Lower leg skin (tissue), 4 donors: ENCODE results near the gene GRM7. TPM values are rescaled to one million over a fixed set of nuclear protein-coding genes. Genes with fewer than 3 reads are reported as not detected.

Experiments
- DNase-seq, 2 donors: peaks; one replicate each; pipeline ENCODE4 v3.0.0-alpha.2; 2019; ENCODE audit warnings: low spot score in 2 of 2
- H3K4me3 ChIP-seq: fragments of 200-600 bp; sonication (generic); 2 replicates; pipeline ENCODE4 v1.5.1; 2017; ENCODE audit warnings: mild to moderate bottlenecking, low read depth; ENCODE audit not compliant: poor library complexity, severe bottlenecking
- POLR2A ChIP-seq, 2 donors: fragments of 450-650 bp; IDR thresholded peaks; one replicate each; pipeline ENCODE4 v1.6.1; 2016 to 2017; ENCODE audit warnings: antibody characterized with exemption in 2 of 2, mild to moderate bottlenecking in 1 of 2, moderate library complexity in 1 of 2
- WGBS, 2 donors: methylation state at CpG; one replicate each; pipeline ENCODE4 v1.1.5; 2018; 5-methylcytosine and 5-hydroxymethylcytosine counted together
- intact Hi-C: fragments of 100-400 bp; cut with DNase I; formaldehyde crosslinking; loops from one replicate; pipeline ENCODE4 v1.15.0; 2023; ENCODE audit warnings: low total_unique reads
- total RNA-seq, 4 donors: library from RNA; depleted of rRNA; stranded (reverse); fragments of >200 nt; gene quantifications; one replicate each; pipeline ENCODE4 v1.1.0, GENCODE V29; 2016
- TF ChIP-seq, protein P1 (sequence below), 3 donors: fragments of 450-650 bp; IDR thresholded peaks; one replicate each; pipeline ENCODE4 v1.5.1; 2016; ENCODE audit warnings: antibody characterized with exemption in 3 of 3, mild to moderate bottlenecking in 3 of 3, moderate library complexity in 2 of 3

The GRM7 gene
- total RNA-seq, 4 donors from 2014 or later, result 0.32 TPM; not detected in 3

DNA sequence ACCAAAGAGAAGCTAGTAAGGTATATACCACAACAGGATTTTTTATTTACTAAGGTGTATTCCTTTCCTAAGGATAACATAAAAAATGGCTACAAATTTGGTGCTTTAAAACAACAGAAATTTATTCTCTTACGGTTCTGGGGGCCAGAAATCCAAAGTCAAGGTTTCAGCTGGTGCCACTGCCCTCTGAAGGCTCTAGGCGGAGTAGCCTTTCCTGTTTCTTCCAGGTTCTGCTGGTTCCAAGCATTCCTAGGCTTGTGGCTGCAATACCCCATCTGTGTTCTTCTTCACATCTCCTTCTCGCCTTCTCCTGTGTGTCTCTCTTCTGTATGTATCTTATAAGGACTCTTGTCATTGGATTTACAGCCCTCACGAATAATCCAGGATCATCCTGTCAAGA, 549.9 kb downstream of the GRM7 start:
- WGBS, 2 donors, result 83 to 85% methylated on average over 4 of the region's 4 CpGs
- no peak for TF ChIP-seq POLR2A (IDR thresholded peaks at IDR 0.05)
- TF ChIP-seq, protein P1, sequence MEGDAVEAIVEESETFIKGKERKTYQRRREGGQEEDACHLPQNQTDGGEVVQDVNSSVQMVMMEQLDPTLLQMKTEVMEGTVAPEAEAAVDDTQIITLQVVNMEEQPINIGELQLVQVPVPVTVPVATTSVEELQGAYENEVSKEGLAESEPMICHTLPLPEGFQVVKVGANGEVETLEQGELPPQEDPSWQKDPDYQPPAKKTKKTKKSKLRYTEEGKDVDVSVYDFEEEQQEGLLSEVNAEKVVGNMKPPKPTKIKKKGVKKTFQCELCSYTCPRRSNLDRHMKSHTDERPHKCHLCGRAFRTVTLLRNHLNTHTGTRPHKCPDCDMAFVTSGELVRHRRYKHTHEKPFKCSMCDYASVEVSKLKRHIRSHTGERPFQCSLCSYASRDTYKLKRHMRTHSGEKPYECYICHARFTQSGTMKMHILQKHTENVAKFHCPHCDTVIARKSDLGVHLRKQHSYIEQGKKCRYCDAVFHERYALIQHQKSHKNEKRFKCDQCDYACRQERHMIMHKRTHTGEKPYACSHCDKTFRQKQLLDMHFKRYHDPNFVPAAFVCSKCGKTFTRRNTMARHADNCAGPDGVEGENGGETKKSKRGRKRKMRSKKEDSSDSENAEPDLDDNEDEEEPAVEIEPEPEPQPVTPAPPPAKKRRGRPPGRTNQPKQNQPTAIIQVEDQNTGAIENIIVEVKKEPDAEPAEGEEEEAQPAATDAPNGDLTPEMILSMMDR (IDR thresholded peaks at IDR 0.05), result no peak
- intact Hi-C loops, result no loop called here
- H3K4me3 ChIP-seq, result no peak overlapping the region
- DNase-seq, result no peak

- 61 to 73% methylated on average over 1 of the region's 1 CpG for WGBS, 2 donors
- DNase-seq, result no peak
- TF ChIP-seq, protein P1 (IDR thresholded peaks at IDR 0.05), result no peak
- no peak for TF ChIP-seq POLR2A (IDR thresholded peaks at IDR 0.05)
- no peak overlapping the region for H3K4me3 ChIP-seq
- intact Hi-C loops, result no loop called here
These were observed 560.1 kb downstream of the GRM7 start for GRCh38 chr3:7421065-7421464.

- intact Hi-C loops, result no loop called here
- no peak overlapping the region for H3K4me3 ChIP-seq
- WGBS, 2 donors, result 47 to 65% methylated on average over 2 of the region's 2 CpGs
- TF ChIP-seq, protein P1 (IDR thresholded peaks at IDR 0.05), result no peak
- no peak for DNase-seq
These were observed 562.1 kb downstream of the GRM7 start for GRCh38 chr3:7423036-7423435.

GRCh38 chr3:7423995-7424394, 563.1 kb downstream of the GRM7 start:
- intact Hi-C loops, result no loop called here

DNA sequence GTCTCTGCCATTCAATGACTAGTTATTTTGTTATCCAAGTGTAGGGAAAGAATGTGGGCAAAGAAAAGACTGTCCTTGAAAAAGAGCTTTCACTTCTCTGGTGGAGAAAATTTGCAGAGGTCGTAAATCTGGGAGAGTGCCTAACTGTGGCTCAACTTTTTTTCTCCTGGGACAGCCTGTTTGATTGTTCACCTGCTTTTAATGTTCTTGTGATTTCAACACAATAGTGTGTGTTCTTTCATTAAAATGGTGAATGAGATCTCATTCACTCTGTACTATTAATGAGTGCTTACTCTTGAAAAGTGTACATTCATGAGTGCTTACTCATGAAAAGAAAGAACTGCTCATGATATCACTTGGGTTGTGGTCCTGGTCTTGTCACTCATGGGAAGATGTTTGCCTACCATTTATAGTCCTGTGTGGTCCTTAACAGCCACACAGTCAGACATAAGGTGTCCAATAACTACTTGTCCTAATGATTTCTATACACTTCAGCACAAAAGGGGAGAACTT, 567.3 kb downstream of the GRM7 start:
- WGBS, 2 donors, result 56 to 83% methylated on average over 1 of the region's 1 CpG
- no peak for DNase-seq
- no peak overlapping the region for H3K4me3 ChIP-seq
- no peak for TF ChIP-seq POLR2A (IDR thresholded peaks at IDR 0.05)
- TF ChIP-seq, protein P1 (IDR thresholded peaks at IDR 0.05), result no peak
- intact Hi-C loops, result no loop called here

More at GRCh38 chr3:7423995-7424394, 563.1 kb downstream of the GRM7 start:
- TF ChIP-seq, protein P1 (IDR thresholded peaks at IDR 0.05), result no peak
- no peak for TF ChIP-seq POLR2A (IDR thresholded peaks at IDR 0.05)
- H3K4me3 ChIP-seq, result no peak overlapping the region
- 59 to 67% methylated on average over 4 of the region's 4 CpGs for WGBS, 2 donors
- DNase-seq, result no peak

GRCh38 chr3:7432610-7433009, 571.7 kb downstream of the GRM7 start:
- H3K4me3 ChIP-seq, result no peak overlapping the region
- intact Hi-C loops, result no loop called here
- WGBS, 2 donors, result 91 to 92% methylated on average over 2 of the region's 2 CpGs
- DNase-seq, result no peak
- no peak for TF ChIP-seq POLR2A (IDR thresholded peaks at IDR 0.05)
- TF ChIP-seq, protein P1 (IDR thresholded peaks at IDR 0.05), result no peak
